ENCODE results near the gene RASD1. TPM values are rescaled to one million over a fixed set of nuclear protein-coding genes. Genes with fewer than 3 reads are reported as not detected.

Gene RASD1
- total and polyA plus RNA-seq, 3 experiments from 2014 or later: 1.0 to 1.1 (median 1.0) TPM

DNA sequence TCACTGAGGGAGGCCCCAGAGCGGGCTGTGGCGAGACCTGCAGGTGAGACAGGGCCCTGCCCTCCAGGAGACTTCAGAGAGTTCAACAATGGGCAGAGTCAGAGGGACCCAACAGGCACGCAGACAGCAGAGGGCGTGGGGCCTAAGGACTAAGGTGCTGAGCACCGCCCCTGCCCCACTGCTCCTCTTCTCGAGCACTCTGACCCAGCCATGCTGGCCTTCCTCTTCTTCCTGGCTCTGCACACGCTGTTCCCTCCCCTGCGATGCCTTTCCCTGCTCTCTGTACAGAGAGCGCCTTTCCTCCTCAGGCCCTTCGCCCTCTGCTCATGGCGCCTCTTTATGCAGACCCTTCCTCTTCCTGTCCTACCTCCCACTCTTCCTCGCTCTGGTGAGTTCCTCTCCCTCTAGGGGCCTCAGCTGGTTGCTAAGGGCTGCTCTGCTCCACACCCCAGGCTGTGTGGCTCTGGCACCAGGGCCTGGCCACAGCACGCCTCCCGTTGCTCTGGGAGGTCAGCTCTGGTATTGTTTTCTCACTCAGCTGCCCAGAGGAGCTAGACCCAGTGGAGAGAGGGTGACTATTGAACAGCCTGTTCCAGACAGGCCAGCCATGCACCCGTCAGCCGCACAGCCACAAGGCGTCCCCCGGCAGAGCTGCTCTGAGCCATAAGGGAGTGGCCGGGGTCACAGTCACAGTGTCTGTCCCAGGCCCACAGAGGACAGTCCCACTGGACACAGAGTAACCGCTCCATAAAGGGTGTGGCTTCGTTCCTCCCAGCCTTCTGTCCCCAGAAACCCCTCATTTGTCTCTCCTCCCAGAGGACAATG is 13.6 kb upstream of the RASD1 start:
- Histone ChIP-seq H3K27ac (ENCODE audit: low read depth, low read length) (no peak overlapping the region), H3K27me3 (ENCODE audit: insufficient read depth, low read length, poor library complexity, severe bottlenecking) (no peaks in the 10 kb centered on the region), H3K4me3 (ENCODE audit: low read length) (no peak overlapping the region), H3K36me3 (ENCODE audit: insufficient read depth, low read length) (no peaks in the 10 kb centered on the region), H3K9me3 (ENCODE audit: low read length) (no peaks in the 10 kb centered on the region), H3K4me1 (ENCODE audit: insufficient read depth, low read length) (no peaks in the 10 kb centered on the region)
- POLR2A ChIA-PET: no interaction called here
- Mint-ChIP-seq H3K9me3 (no peaks in the 10 kb centered on the region), H3K36me3 (no peaks in the 10 kb centered on the region), H3K4me3 (no peak overlapping the region), H3K27ac (peak overlapping the region in 4 of 8 donors; percentile 51 to 79 (median 76)), H3K27me3 (no peaks in the 10 kb centered on the region), H3K4me1 (peaks cover 0 to 4% (median 0%) of the 10 kb centered on the region in 3 donors)
- CTCF ChIA-PET: interaction anchor here (2.8 kb wide), 1 partner anchor 13 kb away, joined by 11 read pairs; the partner anchor contains the start of gene RASD1
- DNase-seq: peak in 1 of 5 donors; percentile 13

DNA sequence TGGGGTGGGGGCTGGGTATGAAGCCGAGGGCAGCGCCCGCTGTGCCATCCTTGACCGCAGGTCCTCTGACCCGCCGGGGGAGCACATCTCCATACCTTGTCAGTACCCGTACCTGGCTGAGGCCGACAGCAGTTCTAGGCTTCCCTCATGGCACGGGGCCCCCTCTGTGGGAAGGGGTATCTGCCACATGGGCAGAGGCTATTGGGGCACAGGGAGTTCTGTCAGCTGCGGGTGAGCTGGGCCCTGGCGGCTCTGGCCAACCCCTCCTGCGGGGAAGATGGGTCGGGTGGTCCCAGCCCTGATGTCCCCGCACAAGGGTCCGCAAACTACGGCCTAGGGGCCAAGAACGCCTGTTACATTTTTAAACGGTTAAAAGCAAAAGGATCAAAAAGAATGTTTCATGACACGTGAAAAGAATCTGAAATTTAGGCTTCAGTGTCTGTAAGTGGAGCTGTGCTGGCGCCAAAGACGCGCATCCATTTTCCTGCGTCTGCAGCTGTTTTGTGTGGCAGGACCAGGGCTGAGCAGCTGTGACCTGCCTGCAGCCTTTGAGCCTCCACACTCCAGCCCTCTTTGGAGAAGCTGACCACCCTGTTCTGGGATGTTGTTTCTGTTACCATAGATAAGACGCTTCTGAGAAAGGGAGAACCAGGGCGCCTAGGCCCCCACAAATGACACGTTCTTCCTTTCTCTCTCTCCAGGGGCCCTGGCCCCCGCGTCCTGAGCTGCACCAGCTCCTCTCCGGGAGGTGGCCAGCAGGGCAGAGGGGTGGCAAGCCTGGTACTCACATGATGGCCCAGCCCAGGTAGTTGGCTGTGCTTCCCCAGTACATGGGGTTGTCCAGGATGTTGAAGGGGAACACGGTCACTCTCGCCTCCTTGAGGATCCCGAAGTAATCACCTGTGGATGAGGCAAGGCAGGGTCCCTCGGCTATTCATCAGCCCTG is 12.7 kb upstream of the RASD1 start:
- no peaks in the 10 kb centered on the region for H3K9me3 ChIP-seq (ENCODE audit: low read length)
- no peaks in the 10 kb centered on the region for H3K4me1 ChIP-seq (ENCODE audit: insufficient read depth, low read length)
- H3K27ac Mint-ChIP-seq: peak overlapping the region in 2 of 8 donors; percentile 56 to 74
- ChIA-PET CTCF (no interaction called here), POLR2A (no interaction called here)
- peak in 1 of 5 donors; percentile 43 for DNase-seq
- H3K36me3 Mint-ChIP-seq: no peaks in the 10 kb centered on the region
- H3K4me3 ChIP-seq (ENCODE audit: low read length): no peak overlapping the region
- no peak overlapping the region for H3K27ac ChIP-seq (ENCODE audit: low read depth, low read length)
- no peaks in the 10 kb centered on the region for H3K9me3 Mint-ChIP-seq
- no peaks in the 10 kb centered on the region for H3K27me3 ChIP-seq (ENCODE audit: insufficient read depth, low read length, poor library complexity, severe bottlenecking)
- no peak overlapping the region for H3K4me3 Mint-ChIP-seq
- H3K36me3 ChIP-seq (ENCODE audit: insufficient read depth, low read length): no peaks in the 10 kb centered on the region
- no peaks in the 10 kb centered on the region for H3K27me3 Mint-ChIP-seq
- peaks cover 0 to 4% (median 0%) of the 10 kb centered on the region in 3 donors for H3K4me1 Mint-ChIP-seq

- ChIA-PET CTCF (no interaction called here), POLR2A (no interaction called here)
- Mint-ChIP-seq H3K36me3 (no peaks in the 10 kb centered on the region), H3K27me3 (no peaks in the 10 kb centered on the region), H3K4me1 (peaks cover 0 to 4% (median 0%) of the 10 kb centered on the region in 3 donors), H3K9me3 (no peaks in the 10 kb centered on the region), H3K4me3 (no peak overlapping the region), H3K27ac (peak overlapping the region in 1 of 8 donors; percentile 43)
- Histone ChIP-seq H3K4me1 (ENCODE audit: insufficient read depth, low read length) (no peaks in the 10 kb centered on the region), H3K27me3 (ENCODE audit: insufficient read depth, low read length, poor library complexity, severe bottlenecking) (no peaks in the 10 kb centered on the region), H3K4me3 (ENCODE audit: low read length) (no peak overlapping the region), H3K27ac (ENCODE audit: low read depth, low read length) (no peak overlapping the region), H3K36me3 (ENCODE audit: insufficient read depth, low read length) (no peaks in the 10 kb centered on the region), H3K9me3 (ENCODE audit: low read length) (no peaks in the 10 kb centered on the region)
- no peak for DNase-seq
Measured at GRCh38 chr17:17508019-17508535, 11.9 kb upstream of the RASD1 start.

- no peaks in the 10 kb centered on the region for H3K9me3 Mint-ChIP-seq
- no peaks in the 10 kb centered on the region for H3K36me3 ChIP-seq (ENCODE audit: insufficient read depth, low read length)
- no peaks in the 10 kb centered on the region for H3K36me3 Mint-ChIP-seq
- ChIA-PET POLR2A (no interaction called here), CTCF (interaction anchor here (1.2 kb wide), 1 partner anchor 11 kb away, joined by 7 read pairs; the partner anchor contains the start of gene RASD1)
- H3K9me3 ChIP-seq (ENCODE audit: low read length): no peaks in the 10 kb centered on the region
- peaks cover 0 to 4% (median 0%) of the 10 kb centered on the region in 3 donors for H3K4me1 Mint-ChIP-seq
- H3K4me1 ChIP-seq (ENCODE audit: insufficient read depth, low read length): no peaks in the 10 kb centered on the region
- H3K27ac Mint-ChIP-seq: peak overlapping the region in 1 of 8 donors; percentile 43
- H3K4me3 ChIP-seq (ENCODE audit: low read length): no peak overlapping the region
- H3K4me3 Mint-ChIP-seq: no peak overlapping the region
- no peaks in the 10 kb centered on the region for H3K27me3 ChIP-seq (ENCODE audit: insufficient read depth, low read length, poor library complexity, severe bottlenecking)
- H3K27me3 Mint-ChIP-seq: no peaks in the 10 kb centered on the region
- H3K27ac ChIP-seq (ENCODE audit: low read depth, low read length): no peak overlapping the region
- DNase-seq: no peak
Measured at GRCh38 chr17:17507465-17508011, 11.3 kb upstream of the RASD1 start.

DNA sequence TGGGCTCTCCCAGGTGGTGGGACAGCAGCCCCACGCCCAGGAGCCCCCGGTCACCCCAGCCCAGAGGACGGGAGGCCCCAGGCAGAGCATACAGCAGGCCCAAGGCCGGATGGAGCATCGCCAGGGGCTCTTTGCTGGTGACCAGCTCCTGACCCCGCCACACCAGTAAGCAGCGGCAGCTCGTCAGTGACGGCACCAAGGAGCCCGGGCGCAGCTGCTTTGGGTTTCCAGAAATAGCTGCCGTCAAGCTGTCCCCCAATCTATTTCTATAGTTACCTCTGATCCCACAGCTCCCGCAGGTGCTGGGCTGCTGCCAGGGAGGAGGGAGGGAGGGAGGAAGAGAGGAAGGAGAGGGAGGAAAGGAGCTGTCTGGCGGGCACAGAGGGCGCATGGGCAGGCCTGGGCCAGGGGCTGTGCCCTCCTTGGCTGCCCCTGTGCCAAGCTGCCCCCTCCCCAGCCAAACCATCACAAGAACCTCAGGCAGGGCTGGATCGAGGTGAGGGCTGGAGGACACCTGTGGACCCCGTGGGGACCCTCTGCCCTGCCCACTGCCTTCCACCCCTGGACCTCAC is 10.8 kb upstream of the RASD1 start:
- Histone ChIP-seq H3K27me3 (ENCODE audit: insufficient read depth, low read length, poor library complexity, severe bottlenecking) (no peaks in the 10 kb centered on the region), H3K36me3 (ENCODE audit: insufficient read depth, low read length) (no peaks in the 10 kb centered on the region), H3K9me3 (ENCODE audit: low read length) (no peaks in the 10 kb centered on the region), H3K27ac (ENCODE audit: low read depth, low read length) (no peak overlapping the region), H3K4me1 (ENCODE audit: insufficient read depth, low read length) (no peaks in the 10 kb centered on the region), H3K4me3 (ENCODE audit: low read length) (no peak overlapping the region)
- Mint-ChIP-seq H3K36me3 (no peaks in the 10 kb centered on the region), H3K27me3 (peaks cover 2 to 4% of the 10 kb centered on the region in 2 donors), H3K4me1 (peaks cover 0 to 4% (median 0%) of the 10 kb centered on the region in 3 donors), H3K9me3 (no peaks in the 10 kb centered on the region), H3K4me3 (no peak overlapping the region), H3K27ac (no peak overlapping the region)
- POLR2A ChIA-PET: no interaction called here
- no peak for DNase-seq
- CTCF ChIA-PET: interaction anchor here (1.2 kb wide), 1 partner anchor 10 kb away, joined by 7 read pairs; the partner anchor contains the start of gene RASD1

DNA sequence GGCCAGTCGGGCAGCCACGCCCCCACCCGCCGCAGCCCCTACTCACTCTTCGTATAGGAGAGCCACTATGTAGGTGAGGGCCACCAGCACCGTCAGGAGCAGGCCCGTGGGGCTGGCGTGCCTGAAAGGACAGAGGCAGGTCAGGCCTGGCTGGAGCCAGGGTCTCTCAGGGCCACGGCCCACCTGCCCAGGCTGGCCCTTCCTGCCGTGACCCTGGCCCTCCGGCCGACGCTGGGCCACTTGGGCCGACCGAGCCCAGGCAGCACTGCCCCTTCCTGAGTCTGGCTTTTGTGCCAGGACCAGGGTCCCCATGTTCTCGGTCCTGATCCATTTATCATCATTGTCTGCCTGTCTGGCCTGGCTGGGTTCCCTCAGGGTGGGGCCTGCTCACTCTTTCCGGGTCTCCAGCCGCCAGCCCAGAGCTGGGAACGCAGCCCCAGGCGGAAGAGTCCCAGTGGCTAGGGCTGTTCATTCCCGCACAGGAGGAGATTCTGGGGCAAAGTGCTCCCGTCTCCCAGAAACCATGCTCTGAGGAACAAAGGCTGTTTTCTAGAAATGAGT is 10.1 kb upstream of the RASD1 start:
- Histone ChIP-seq H3K36me3 (ENCODE audit: insufficient read depth, low read length) (no peaks in the 10 kb centered on the region), H3K27me3 (ENCODE audit: insufficient read depth, low read length, poor library complexity, severe bottlenecking) (no peaks in the 10 kb centered on the region), H3K27ac (ENCODE audit: low read depth, low read length) (no peak overlapping the region), H3K9me3 (ENCODE audit: low read length) (no peaks in the 10 kb centered on the region), H3K4me1 (ENCODE audit: insufficient read depth, low read length) (no peaks in the 10 kb centered on the region), H3K4me3 (ENCODE audit: low read length) (no peak overlapping the region)
- Mint-ChIP-seq H3K9me3 (no peaks in the 10 kb centered on the region), H3K27me3 (peaks cover 2 to 6% of the 10 kb centered on the region in 2 donors), H3K27ac (no peak overlapping the region), H3K36me3 (no peaks in the 10 kb centered on the region), H3K4me3 (no peak overlapping the region), H3K4me1 (peaks cover 0 to 4% (median 0%) of the 10 kb centered on the region in 3 donors)
- DNase-seq: no peak
- ChIA-PET POLR2A (interaction anchor here (1.1 kb wide), 1 partner anchor 10 kb away, joined by 3 read pairs; no protein-coding TSS in a partner anchor), CTCF (interaction anchor here (1.2 kb wide), 1 partner anchor 10 kb away, joined by 7 read pairs; the partner anchor contains the start of gene RASD1)

DNA sequence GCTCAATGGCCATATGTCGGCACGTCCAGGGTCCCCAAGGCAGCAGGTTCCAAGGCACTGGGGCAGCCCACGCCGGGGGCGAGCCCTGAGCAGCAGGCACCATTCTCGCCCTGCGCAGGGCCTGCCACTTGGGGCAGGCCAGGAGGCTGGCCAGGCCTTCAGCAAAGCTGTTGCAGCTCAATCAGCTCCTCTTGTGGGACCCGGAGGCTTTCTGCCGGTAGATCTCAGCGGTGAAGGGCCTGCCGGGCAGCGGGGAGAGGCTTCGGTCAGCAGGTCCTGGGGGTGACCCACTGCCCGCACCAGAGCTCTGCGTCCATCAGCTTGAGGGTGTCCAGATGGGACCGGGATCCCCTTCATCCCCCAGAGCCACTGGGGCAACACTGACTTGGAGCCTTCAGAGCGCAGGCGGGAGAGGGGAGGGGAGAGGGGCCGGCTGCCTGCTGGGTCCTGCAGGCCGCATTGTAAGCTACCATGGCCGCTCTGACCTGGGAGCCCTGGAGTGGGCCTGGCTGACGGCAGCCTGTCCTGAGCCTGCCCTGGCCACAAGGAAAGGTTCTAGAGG is 9.5 kb upstream of the RASD1 start:
- DNase-seq: no peak
- no peaks in the 10 kb centered on the region for H3K9me3 Mint-ChIP-seq

More for the DNA sequence above, 9.5 kb upstream of the RASD1 start:
- H3K36me3 Mint-ChIP-seq: no peaks in the 10 kb centered on the region
- peaks cover 0 to 1% (median 0%) of the 10 kb centered on the region in 3 donors for H3K4me1 Mint-ChIP-seq
- H3K4me3 Mint-ChIP-seq: no peak overlapping the region
- Histone ChIP-seq H3K9me3 (ENCODE audit: low read length) (no peaks in the 10 kb centered on the region), H3K4me3 (ENCODE audit: low read length) (no peak overlapping the region), H3K4me1 (ENCODE audit: insufficient read depth, low read length) (no peaks in the 10 kb centered on the region), H3K27ac (ENCODE audit: low read depth, low read length) (no peak overlapping the region), H3K36me3 (ENCODE audit: insufficient read depth, low read length) (no peaks in the 10 kb centered on the region), H3K27me3 (ENCODE audit: insufficient read depth, low read length, poor library complexity, severe bottlenecking) (no peaks in the 10 kb centered on the region)
- no peak overlapping the region for H3K27ac Mint-ChIP-seq
- ChIA-PET CTCF (interaction anchor here (1.3 kb wide), 1 partner anchor 9 kb away, joined by 5 read pairs; the partner anchor contains the start of gene RASD1), POLR2A (interaction anchor here (1.1 kb wide), 1 partner anchor 9 kb away, joined by 3 read pairs; no protein-coding TSS in a partner anchor)
- H3K27me3 Mint-ChIP-seq: peaks cover 2 to 6% of the 10 kb centered on the region in 2 donors

Data from CD8-positive, alpha-beta memory T cell (primary cell).